ENCODE results near the gene HNRNPD.

GRCh38 chr4:82380344-82380743 is 6.6 kb upstream of the HNRNPD start:
- TF ChIP-seq CTCF (IDR thresholded peaks at IDR 0.05) (no peak), ZFX (IDR thresholded peaks at IDR 0.05; ENCODE audit: borderline replicate concordance) (no peak)
